Measurements from ENCODE around the gene NEK2.
"Not testable (repeated sequence)": the region's sequence is repeated elsewhere in the genome, so short reads cannot be mapped to it uniquely, and the experiment has no call there.

Gene NEK2

DNA sequence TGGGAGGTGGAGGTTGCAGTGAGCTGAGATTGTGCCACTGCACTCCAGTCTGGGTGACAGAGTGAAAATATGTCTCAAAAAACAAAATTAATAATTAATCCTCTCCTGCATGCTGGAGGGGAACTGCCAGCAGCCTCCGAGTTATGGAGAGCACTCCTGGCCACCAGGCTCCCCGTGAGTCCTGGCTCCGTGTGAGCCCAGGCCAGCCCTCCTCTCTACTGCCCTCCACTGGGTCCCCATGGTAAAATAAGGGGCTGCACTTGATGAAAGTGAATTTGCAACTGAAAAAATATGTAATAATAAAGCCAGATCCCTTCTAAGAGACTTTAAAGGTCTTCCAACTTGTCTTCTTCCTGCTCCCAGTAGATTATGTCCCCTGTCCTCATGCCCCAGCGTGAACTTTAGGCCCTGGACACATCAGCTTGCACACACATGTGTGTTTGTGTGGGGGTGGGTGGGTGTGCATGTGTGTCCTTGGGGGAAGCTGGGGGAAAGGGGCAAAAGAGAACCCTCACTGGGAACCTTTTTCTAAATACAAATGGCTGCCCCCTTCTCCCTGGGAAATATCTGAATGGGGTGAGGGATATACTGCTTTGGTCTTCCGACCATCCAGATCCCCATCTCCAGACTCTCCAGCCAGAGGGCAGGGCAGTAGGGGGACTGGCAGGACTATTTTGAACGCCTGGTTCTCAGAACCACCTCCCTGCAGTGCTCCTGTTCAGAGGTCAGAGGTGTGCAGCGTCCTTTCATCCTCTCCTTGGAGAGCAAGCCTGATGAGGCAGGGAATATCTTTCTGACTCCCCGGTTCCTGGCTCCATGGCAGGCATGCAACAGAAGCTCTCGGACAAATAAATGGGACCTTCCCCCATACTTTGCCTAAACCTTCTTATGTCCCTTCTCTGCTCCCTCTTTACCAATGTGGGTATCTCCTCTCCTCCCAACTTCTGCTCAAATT lies 26.2 kb downstream of the NEK2 start:
- no peak for DNase-seq

DNA sequence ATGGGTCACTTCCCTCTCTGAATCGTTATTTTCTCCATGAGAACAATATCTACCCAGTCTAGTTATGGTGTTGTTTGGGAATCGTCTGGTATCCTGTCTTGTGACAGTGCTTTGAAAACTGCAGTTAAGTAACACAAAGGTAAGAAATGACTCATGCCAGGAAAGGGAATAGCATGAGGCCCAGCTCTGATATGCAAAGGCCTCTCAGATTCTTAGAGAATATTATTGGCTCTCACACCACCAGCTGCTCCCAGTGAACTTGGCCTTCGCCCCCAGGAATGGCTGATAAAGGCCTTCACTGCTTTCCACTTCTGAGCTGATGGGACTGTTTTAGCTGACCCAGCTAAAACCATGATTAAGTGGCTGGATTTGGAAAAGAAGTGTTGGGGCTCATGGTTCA lies 27.1 kb downstream of the NEK2 start:
- DNase-seq, result no peak

DNA sequence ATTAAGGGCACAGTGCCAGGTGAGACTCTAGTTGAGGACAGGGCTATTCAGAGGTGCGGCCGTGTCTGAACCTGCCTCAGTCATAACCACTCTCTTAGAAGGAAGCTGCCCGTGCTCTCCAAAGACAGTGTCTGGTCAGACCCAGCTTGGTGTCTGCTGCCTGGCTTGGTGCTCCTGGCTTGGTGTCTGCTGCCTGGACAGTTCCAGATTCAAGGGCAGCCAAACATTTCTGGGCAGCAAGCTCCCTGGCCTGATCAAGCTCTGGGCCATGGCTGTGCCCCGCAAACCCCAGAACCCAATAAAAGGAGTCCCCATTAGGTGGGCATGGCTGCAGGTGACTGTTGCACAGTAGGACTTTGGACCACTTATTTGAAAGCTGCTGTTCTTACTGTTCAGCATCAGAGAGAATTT lies 27.7 kb downstream of the NEK2 start:
- DNase-seq, result no peak

DNA sequence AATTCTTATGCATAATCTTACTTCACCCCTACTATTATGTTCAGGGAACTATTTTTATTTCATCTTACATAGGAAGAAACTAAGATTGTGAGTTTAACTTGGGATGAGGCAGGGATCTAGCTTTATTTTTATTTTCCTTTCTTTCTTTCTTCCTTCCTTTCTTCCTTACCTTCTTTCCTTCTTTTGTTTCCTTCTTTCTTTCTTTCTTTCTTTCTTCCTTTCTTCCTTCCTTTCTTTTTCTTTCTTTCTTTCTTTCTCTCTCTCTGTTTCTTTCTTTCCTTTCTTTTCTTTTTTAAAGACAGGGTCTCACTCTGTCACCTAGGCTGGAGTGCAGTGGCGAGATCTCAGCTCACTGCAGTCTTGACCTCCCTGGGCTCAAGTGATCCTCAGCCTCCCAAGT lies 28.9 kb downstream of the NEK2 start:
- no peak for DNase-seq

DNA sequence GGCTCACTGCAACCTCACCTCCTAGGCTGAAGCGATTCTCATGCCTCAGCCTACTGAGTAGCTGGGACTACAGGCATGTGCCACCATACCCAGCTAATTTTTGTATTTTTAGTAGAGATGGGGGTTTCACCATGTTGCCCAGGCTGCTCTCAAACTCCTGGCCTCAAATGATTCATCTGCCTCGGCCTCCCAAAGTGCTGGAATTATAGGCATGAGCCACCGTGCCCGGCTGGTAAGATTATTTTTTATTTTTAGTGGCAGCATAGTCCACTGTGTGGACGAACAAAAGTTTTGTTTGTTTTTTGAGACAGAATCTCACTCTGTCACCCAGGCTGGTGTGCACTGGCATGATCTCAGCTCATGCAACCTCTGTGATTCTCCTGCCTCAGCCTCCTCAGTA lies 29.8 kb downstream of the NEK2 start:
- not testable (repeated sequence) for DNase-seq

DNA sequence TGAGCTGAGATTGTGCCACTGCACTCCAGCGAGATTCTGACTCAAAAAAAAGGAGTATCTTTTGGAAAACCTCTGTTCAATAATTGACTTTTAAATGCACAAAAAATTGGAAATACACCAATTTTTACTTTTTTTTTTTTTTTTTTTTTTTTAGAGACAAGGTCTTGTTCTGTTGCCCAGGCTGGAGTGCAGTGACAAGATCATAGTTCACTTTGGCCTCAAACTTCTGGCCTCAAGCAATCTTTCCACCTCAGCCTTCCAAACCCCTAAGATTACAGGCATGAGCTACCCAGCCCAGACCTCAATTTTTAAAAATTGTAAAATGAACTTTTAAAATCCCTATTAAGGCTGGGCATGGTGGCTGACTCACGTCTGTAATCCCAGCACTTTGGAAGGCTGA lies 30.8 kb downstream of the NEK2 start:
- no peak for DNase-seq

DNA sequence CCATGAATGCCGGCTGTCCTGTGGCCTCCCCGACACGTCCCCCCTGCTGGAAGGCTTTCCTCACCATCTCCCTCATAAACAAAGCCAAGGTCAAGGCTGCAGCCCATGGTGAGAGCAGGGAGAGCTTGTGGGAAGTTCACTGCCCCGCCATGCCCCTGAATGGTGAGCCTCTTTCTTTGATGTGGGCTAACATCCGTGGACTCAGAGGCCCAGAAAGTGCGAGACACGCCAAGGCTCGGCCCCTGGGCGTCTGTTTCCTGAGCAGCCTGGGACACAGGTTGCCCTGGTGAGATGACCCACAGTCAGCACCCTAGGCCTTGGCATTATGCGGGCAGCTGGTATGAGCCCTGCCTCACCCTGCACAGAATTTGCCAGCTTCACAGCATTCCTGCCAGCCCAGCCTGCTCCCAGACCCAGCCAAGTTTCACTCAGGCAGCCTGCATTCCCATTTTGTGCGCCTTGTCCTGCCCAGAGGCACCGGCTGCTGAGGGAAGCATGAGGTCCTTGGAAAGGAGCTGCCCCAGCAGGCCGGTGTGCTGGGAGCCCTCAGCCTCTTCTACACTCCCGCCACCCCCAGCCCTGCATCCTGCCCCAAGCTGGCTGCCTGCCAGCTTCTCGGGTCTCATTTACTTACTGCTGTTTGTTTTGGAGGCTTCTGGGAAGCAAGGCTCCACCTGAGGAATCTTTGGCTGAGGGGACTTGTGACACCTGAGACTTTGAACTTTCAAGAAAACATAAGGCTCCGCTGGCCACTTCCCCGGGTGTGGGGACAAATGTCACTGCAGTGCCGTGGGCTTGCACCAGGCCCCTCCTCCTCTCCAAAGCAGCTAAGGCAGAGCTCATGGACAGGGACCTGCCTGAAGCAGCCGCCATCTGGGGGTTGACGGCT lies 31.9 kb downstream of the NEK2 start:
- peak; percentile 70 for DNase-seq

DNA sequence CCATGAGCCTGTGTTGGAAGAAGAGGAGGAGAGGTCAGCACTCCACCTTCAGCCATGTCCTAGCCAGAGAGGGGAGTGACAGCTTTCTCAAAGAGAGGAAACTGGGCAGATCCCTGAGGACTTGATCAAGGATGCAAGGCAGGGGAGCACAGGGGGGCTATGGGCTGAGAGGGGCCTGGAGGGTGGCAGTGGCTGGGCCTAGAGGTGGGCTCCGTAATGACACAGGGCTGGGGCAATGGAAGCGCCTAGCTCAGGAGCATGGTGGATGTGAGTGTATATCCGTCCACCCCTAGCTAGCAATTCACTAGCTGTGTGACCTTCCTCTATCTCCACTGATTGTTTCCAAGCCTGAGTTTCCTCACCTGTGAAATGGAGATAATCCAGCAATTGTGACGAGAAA lies 32.6 kb downstream of the NEK2 start:
- DNase-seq, result no peak

DNA sequence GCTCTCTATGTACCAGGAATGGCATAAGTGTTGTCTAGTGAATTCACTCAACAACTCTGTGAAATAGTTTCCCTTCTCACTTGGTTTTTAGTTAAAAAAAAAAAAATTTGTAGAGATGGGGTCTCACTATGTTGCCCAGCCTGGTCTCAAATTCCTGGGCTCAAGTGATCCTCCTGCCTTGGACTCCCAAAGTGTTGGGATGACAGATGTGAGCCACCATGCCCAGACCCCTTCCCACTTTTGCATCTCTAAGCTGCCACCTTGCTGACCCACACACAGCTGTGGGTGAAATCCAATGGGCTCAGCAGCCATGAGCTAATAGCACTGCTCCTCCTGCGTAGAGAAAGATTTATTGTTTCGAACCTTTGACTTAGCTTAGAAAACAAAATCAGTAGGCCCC lies 33.5 kb downstream of the NEK2 start:
- DNase-seq, result no peak

DNA sequence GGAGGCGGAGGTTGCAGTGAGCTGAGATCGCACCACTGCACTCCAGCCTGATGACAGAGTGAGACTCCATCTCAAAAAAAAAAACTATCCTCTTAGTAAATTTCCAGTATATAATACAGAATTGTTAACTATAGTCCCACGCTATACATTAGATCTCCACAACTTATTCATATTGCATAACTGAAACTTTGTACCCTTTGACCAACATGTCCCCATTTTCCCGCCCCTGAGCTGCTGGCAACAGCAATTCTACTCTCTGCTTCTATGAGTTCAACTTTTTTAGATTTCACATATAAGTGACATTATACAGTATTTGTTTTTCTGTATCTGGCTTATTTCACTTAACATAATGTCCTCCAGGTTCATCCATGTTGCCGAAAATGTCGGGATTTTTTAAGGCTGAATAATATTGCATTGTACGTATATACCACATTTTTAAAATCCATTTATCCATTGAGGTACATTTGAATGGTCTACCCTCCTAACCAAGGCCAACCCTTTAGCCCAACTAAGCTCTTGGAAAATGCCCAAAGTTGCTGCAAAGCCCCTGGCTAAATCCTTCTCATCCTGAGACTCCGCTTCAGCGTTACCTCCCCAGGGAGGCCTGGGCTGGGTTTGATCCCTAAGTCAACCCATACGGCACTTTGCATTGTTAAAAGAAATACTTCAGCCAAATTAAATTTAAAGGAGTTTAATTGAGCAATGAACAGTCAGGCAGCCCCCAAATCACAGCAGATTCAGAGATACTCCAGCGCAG lies 34.2 kb downstream of the NEK2 start:
- no peak for DNase-seq

DNA sequence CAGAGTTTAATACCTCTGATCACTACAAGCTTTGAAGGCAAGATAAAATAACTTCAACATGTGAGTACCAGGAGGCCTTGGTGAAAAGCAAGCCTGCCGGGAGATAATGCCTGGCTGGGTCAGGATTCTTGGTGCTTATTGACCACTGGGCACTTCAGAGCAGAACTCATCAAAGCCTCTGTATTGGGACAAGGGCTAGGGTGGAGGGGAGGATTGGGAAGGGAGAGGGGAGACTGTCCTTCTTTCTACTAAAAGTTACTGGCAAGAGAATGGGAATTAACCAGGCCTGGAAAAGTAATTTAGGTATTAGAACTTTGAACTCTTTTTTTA lies 35.2 kb downstream of the NEK2 start:
- DNase-seq, result no peak

DNA sequence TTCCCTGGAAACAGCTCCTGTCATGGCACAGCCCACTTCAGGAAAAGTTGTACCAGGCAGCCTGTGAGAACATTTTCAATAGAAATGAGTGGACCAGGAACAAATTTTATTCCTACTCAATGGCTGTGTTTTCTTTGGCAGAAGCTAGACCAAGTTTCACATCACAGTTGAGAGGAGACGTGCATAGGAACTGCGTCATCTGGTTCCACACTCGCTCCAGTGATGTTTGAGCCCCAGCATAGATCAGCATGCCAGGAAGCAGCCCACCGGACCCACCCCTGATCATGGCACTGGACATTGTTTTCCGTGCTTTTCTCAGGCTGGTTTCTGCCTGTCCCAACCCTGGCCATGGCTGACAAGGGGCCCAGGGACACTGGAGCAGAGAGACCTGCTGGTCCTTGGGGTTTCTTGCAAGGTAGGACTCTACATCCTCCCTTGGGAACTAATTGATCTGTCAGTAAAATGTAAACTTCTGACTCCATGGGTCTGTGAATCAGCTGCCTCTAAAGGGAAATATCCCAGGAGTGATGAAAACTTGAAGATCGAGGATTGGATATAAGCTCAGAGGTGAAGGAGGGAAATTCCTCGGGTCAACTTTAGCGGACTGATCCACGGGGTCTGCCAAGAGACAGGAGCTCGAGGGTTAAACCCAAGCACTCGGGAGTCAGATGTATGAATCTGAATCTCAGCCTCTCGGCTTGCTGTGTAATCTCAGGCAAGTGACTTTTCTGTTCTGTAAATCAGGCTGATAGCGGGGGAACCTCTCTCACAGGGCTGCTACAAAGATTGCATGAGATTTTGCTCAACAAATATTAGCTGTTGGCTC lies 35.7 kb downstream of the NEK2 start:
- DNase-seq, result no peak

DNA sequence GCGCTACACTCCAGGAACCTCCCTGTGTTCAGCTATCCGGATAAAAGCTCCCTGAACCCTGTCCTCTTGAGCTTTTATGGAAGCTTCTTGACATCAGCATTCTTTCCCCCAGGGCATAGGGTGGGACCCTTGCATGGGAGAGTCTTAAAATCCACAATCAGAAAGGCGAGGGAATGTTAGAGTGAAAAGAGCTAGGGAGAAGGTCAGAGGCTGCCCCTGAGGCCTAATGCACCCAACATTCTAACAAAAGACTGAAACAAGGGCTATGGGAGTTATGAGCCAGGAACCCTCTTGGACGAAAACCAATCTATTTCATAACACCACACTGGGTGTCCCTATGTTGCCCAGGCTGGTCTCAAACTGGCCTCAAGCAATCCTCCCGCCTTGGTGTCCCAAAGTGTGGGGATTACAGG lies 36.7 kb downstream of the NEK2 start:
- DNase-seq, result no peak

DNA sequence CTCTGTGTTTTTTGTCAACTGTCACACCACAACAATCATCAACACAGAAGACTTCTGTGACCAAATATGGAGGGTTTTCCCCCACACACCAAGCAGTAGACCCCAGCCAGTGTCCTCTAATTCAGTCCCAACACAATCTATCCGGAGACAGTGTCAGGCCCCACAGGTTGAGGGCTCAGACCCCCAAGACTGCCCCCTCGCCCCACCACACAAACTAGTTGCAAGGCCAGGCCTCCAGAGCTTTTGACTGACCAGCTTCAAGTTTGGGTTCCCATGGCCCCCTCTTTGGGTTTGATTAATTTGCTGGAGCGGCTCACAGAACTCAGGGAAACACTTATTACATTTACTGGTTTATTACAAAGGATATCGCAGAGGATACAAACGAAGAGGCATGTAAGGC lies 37.2 kb downstream of the NEK2 start:
- no peak for DNase-seq

DNA sequence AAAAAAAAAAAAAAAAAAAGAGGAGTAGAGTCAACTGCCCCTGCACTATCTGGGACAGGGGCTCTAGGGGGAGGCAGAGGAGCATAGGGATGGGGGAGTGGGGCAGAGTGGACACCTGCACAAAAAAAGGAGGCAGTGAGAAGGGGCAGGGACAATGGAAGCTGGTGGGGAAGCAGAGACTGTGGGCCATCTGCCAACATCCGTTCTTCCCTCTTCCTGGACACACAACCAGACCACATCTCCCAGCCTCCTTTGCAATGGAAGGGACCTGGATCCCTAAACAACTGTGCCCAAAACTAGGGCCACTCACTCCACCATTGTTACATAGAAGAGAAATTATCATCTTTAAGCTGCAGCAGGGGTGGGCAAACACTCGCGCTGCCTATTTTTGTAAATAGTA lies 38.4 kb downstream of the NEK2 start:
- DNase-seq, result no peak

DNA sequence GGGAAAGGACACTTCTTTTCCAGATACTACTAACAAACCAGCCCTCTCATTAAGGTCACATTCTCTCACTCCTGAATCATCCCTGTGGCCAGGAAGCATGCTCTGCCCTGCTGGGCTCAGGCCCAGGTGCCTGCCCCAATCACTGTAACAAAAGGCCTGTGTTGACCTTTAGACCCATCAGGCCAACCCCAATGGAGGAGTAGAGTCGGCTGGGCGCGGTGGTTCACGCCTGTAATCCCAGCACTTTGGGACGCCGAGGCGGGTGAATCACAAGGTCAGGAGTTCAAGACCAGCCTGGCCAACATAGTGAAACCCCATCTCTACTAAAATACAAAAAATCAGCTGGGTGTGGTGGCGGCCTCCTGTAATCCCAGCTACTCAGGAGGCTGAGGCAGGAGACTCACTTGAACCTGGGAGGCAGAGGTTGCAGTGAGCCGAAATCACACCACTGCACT lies 38.8 kb downstream of the NEK2 start:
- DNase-seq, result not testable (repeated sequence)

DNA sequence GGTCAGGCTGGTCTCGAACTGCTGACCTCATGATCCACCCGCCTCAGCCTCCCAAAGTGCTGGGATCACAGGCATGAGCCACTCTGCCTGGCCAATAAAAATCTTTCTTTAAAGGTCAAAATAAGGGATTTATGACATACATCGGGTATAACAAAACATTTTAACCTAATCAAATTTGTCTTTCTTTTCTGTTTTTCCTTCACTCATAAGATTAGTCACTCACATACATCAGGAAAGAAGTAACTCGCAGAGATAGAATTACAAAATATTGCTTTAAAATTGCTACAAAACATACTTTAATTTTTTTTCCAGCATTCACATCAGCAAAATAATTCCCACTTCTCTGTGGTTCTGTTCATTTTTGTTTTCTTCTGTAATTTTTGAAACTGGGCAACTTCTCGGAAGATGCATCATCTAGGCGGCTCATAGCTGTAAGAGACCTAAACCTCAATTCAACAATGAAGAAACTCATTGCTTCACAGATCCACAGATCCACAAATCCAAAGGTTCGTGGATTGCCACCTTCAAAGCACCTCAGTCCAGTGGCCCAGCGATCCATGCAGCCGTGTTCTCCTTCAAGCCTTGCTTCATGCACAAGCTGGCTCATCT lies 39.7 kb downstream of the NEK2 start:
- DNase-seq, result no peak

DNA sequence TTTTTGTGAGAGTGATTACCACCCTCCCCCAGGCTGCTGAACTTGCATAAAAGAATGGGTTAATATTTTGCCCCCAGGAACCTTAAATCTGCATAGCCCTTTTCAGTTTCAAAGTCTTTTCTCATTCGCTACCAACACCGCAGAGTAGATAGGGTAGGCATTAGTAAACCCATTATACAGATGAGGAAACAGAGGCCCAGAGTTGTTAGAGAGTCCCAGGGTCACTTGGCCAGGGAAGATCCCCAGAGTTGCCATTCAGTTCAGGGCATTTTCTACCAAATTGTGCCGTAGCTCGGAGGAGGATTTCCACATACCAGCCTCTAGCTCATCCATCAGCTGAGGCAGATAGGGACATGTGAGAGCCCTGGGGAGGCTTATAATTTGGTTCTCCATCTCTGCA lies 40.5 kb downstream of the NEK2 start:
- no peak for DNase-seq

DNA sequence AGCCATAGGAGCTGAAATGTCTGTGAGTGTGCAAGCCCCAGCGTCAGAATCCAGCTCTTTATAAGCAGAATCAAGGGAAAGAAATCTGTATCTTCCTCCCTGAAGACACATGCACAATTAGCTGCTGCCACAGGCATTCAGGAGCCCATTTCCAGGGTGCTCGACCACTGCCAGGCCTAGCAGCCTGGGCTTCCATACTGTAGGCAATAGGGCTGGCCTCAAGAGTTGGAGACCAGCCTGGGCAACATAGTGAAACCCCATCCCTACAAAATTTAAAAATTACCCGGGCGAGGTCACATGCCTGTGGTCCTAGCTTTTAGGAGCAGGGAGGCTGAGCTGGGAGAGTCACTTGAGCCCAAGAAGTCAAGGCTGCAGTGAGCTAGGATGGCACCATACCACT lies 41.0 kb downstream of the NEK2 start:
- DNase-seq, result no peak

DNA sequence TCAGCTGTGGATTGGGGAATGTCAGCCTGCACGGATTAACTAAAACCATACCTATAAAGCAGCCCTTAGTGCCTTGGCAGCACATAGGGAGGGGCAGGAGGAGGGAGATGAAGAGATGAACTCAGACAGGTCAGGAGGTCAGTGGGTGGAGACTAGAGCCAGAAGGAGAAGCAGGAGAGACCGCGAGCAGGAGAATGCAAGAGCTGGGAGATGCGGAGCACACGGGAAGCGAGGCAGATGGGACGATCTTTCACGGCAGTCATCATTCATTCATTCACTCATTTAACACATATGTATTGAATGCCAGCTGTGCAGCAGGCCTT lies 41.9 kb downstream of the NEK2 start:
- no peak for DNase-seq

DNA sequence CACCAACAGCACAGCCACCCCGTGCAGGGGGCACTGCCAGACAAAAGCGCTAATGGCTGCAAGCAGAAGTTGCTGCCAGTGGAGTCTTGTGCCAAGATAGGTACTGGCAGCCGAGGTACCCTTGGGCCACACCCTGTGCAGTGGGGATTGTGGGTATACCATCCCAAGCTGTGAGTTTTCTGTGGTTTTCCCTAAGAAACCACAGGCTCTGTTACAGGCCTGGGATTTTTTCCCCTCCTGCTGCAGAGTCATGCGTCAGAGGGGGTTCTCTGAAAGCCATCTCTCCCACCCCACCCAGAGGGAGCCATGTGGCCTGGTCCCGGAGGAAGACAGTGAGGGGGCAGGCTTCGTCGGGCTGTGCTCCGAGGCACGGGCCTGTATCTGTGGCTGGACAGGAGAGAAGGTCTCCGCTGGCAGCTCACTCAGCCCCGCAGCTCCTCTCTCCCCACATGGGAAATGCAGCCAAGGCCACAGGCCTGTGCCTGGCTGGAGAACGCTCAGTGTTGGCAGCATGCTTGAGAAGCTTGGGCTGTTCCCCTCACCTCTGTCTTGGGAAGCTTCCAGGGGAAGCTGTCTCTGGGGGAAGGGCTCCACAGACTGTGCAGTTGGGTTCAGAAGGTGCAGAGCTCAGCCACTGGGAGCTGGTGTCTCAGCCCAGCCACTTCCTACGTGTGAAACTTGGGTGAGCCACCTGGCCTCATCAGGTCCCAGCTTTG lies 42.5 kb downstream of the NEK2 start:
- DNase-seq, result no peak

All from NCI-H2227 treated with DMSO at 0.1 percent for 48 hours (cell line).